Fibroblast of the conjunctiva (primary cell): ENCODE results near the gene POLD4.
"Not testable (repeated sequence)": the region's sequence is repeated elsewhere in the genome, so short reads cannot be mapped to it uniquely, and the experiment has no call there.

Source experiments
- DNase-seq: peaks from one replicate; pipeline ENCODE4 v3.0.0-alpha.2; 2010; ENCODE audit warnings: low read depth

Gene POLD4

DNA sequence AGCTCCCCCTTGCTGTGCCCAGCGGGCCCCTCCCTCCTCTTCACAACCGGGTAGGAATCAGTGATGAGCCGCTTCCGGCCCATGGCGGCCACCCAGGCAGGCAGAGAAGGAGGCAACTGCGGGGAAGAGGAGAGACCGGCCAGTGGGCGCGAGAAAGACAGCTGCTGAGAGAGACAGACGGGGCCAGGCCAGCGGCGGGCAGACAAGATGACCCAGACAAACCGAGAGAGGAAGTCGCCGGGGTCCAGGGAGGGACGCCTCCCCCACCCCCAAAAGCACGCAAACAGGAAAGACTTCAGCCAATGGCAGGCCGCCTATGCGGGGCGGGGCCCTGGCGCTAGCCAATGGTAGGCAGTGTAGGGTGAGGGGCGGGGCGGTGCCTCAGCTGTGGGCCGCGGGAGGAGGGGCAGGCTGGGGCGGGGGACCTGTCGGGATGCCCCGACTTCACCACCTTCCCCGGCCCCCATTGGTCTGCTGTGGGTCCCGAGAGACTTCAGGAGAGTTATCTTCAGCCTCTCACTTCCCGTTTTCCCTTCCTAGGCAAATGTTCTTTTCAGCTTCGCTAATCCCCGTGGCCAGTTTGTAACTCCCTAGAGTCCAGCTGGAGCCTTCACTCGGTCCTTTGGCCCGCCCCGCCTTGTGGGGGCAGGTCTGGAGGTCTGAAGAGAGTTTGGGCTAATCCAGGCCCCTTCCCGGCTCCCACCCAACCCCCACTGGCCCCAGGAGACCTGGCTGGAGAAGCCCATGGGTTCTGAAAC is at the start of gene POLD4:
POLD4 (minus strand) TSS at position 230 of the 758 bp plus-strand sequence; CDS start at position 83, 147 bp downstream.
- DNase-seq: peak; percentile 91

DNA sequence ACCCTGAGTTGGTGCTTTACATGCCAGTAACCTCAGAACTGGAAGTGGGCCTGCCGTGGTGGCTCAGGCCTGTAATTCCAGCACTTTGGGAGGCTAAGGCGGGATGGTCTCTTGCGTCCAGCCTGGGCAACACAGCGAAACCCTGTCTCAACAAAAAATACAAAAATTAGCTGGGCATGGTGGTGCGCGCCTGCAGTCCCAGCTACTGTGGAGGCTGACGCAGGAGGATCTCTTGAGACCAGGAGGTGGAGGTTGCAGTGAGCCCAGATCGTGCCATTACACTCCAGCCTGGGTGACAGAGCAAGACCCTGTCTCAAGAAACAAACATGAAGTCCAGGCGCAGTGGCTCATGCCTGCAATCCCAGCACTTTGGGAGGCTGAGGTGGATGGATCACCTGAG is 49.7 kb upstream of the POLD4 start:
- not testable (repeated sequence) for DNase-seq

DNA sequence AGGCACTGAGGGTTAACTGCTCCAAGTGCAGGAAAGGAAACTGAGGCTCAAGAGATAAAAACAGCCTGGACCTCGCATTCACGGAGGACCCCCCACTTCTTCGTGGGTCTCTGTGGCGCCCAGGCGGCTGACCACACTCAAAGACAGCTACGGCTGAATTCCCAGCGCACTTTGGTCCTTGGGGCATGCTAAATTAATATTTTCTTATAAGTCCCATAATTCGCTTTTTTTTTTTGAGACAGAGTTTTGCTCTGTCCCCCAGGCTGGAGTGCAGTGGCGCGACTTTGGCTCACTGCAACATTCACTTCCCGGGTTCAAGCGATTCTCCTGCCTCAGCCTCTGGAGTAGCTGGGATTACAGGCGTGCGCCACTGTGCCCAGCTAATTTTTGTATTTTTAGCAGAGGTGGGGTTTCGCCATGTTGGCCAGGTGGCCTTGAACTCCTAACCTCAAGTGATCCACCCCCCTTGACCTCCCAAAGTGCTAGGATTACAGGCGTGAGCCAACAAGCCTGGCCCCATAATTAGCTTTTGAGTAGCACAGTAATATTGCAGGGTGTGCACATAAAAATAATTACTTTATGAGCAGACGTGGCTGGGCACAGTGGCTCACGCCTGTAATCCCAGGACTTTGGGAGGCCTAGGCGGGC is 49.0 kb upstream of the POLD4 start:
- not testable (repeated sequence) for DNase-seq

DNA sequence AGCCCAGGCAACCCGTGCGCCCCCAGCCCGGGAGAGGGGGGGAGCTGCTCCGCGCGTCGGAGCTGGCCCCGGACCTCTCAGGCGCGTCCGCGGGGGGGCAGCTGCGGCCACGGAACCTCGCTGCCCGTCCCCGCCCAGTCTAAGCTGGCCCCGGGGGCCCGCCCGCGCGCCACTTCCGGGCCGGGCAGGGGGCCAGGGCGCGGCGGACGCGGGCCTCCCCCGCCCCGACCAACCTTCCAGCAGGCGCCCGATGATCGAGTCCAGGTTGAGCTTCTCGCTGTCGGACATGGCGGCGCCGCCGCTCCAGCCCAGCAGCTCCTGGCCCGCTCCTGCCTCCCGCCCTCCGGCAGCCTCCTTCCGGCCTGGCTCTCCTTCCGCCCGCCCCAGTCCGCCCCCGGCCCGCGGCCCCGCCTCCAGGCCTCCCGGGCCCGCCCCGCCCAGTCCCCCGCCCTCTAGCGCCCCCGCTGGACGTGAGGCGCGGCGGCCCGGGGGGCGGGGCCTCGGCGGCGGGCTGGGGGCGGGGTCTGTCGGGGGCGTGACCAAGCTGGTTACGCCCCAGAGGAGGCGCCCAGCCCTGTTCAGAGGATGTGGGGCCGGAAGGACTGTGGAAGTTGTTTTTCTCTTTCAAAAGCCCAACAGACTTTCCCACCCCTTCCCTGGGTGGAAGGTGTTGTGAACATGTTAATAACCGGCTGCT is 48.3 kb upstream of the POLD4 start, which contains the start of gene PPP1CA:
PPP1CA (minus strand) TSS at position 364 of the 697 bp plus-strand sequence; CDS start at position 288, 76 bp downstream.
- DNase-seq: peak; percentile 72

DNA sequence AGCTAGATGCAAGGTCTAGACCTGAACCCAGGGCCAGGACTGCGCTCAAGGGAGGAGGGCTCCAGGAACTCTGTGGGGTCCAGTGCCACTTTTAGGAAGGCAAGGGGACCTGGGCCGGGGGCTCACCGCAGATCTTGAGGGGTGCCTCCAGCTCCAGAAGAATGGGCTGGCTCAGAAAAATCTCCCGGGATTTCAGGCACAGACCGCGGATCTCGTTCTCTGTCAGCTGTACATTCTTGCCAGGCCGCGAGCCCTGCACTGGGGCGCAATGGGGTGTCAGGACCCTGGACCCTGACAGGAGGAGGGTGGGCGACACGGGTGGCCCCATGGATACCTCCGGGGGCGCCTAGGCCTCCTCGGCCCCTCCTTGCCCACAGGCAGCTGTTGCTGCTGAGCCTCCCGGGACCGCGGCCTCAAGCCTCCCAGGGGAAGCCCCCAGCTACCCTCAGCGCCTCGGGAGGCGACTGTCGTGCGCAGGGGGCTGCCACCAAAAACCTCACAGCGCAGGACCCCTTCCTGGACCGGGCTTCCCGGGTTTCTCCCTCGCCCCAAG is 47.7 kb upstream of the POLD4 start:
- DNase-seq: no peak

DNA sequence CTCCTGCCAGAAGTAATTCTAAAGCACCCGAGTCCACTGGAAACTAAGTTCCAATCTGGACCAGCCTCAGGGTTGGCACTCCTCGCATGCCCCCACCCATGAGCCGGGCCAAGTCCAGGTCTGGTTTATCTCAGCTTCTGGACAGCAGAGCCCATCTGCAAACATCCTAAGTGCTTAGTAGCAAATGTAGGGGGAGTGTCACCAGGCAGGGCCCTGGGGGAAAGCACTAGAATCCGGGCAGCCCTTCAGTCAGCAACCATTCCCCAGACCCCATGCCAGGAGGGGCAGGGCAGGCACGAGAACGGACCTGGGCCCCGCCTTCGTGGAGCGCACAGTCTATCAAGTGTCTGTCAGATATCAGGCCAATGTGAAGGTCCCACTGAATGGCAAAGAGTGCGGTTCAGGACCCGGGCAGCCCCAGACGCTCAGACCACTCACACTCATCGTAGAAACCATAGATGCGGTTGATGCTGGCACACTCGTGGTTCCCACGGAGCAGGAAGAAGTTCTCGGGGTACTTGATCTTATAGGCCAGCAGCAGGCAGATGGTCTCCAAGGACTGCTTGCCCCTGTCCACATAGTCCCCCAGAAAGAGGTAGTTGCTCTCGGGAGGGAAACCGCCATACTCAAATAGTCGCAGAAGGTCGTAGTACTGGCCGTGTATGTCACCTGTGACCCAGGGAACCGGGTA is 47.0 kb upstream of the POLD4 start:
- DNase-seq: no peak

DNA sequence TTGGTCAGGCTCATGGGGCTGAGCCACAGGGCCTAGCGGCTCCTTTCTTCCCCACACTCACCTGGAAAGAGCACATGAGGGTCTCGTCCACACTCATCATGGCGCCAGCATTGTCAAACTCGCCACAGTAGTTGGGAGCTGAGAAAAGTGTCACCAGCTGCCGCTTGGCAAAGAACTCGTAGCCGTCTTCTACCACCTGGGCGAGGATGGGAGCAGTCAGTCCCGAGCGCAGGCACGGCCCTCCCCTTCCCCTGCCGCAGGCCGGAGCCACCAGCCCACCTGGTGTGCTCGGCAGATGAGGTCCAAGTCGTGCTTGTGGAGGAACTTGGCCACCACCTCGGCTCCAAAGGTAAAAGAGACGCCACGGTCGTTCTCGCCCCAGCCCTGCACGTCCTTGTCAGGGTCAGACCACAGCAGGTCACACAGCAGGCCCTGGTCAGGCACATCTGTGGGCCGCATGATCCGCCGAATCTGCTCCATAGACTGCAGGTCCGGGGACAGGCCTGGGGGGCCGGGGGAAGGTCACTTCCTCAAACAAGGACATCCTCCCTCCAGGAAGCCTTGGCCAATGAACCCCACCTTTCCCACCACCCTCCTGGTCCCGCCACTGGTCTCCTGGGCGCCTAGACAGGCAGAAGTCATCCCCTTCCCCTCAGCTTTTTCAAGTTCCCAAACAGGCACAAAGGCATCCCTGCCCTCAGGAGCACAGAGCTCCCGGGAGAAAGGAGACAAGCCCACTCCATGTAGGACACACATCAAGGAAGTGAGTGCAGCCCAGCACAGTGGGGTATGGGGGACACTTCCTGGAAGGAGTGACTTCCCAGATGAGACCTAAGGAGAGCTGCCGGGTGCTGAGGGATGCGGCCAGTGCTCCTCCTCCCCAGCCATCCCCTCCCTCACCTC is 45.6 kb upstream of the POLD4 start:
- no peak for DNase-seq

DNA sequence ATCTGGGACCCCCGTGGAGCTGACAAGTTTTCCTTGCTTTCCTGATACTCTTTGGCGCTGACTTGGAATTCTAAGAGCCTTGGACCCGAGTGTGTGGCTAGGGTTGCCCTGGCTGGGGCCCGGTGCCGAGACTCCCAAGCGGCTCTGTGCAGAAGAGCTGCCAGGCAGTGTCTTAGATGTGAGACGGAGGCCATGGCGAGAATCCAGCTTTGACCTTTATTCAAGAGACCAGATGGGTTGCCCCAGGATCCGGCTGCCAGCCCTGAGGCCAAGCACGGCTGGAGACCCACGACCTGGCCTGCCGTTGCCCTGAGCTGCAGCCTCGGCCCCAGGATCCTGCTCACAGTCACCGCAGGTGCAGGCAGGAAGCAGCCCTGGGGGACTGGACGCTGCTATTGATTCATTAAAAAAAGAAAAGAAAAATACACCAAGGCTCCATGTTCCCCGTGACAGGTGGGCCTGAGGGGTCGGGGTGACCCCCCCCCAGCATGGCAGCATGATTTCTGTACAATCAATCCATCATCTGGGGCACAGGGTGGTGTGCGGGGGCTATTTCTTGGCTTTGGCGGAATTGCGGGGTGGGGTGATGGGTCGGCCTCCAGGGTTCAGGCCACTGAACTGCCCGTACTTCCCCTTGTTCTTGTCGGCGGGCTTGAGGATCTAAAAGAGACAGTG is 44.8 kb upstream of the POLD4 start:
- no peak for DNase-seq

DNA sequence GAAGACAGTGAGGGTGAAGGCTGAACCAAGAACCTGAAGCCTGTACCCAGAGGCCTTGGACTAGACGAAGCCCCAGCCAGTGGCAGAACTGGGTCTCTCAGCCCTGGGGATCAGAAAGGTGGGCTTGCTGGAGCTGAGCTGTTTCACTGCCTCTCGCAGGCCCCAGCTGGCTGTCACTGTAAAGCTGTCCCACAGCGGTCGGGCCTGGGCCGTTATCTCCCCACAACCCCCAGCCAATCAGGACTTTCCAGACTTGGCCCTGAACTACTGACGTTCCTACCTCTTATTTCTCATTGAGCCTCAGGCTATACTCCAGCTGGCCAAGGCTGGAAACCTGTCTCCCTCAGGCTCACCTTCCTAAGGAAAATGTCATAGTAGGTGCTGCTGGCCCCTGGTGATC is 44.2 kb upstream of the POLD4 start:
- no peak for DNase-seq

DNA sequence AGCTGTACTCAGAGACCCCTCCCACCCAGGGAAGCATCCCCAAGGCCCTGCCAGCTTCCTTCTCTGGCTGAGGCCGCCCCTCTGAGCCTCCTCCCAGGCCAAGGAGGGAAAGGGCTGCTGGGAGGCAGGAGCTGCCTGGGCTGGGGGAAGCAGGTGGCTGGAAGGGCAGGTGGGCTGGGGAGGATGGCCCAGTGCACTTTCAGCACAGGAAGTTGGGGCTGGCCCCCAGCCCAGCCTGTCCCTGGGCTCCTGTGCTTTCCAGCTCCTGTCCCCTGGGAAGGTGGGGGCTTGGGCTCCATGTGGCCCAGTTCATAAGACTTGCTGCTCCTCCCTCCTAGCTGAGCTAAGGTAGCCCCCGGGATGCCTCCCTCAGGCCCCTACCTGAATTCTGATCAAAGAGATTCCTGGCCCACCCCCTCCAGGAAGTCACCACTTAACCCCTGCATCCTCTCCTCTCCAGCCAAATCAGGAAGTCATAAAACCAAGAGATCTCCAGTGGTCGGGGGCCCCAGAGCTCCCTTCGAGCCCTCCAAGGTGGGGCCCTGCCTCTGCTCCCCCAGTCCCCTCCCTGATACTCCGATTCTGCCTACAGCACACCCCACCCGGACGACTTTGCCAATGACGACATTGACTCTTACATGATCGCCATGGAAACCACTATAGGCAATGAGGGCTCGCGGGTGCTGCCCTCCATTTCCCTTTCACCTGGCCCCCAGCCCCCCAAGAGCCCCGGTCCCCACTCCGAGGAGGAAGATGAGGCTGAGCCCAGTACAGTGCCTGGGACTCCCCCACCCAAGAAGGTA is 43.4 kb upstream of the POLD4 start:
- no peak for DNase-seq

DNA sequence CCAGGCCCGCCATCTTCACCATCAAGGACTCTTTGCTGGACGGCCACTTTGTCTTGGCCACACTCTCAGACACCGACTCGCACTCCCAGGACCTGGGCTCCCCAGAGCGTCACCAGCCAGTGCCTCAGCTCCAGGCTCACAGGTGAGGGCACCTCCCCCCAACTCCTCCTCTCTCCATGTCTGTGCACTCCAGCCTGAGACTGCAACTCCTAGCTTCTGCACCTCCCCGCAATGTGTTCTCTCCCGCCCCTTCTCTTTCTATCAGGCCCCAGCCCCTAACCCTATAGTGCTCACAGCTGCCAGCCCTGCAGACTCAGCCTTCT is 42.9 kb upstream of the POLD4 start:
- no peak for DNase-seq

DNA sequence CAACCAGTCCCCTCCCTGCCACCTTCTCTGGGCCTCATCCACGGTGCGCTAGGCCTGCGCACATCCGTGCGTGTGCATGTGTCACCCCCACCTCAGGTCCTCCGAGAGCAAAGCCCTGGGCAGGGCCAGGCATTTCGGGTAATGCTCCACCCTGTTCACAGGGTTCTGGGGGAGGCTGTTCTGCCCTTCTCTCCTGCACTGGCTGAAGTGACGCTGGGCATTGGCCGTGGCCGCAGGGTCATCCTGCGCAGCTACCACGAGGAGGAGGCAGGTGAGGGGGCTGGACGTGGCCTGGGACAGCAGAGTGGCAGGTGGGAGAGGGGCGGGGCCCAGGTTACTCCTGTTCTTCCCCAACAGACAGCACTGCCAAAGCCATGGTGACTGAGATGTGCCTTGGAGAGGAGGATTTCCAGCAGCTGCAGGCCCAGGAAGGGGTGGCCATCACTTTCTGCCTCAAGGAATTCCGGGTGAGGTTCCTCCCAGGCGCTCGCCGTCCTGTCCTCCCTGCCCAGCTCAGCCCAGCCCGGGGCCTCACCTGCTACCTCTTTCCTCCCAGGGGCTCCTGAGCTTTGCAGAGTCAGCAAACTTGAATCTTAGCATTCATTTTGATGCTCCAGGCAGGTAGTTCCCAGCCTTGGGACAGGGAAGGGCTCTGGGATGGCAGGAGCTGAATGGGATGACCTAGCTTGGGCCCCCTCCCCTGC is 42.4 kb upstream of the POLD4 start:
- no peak for DNase-seq

DNA sequence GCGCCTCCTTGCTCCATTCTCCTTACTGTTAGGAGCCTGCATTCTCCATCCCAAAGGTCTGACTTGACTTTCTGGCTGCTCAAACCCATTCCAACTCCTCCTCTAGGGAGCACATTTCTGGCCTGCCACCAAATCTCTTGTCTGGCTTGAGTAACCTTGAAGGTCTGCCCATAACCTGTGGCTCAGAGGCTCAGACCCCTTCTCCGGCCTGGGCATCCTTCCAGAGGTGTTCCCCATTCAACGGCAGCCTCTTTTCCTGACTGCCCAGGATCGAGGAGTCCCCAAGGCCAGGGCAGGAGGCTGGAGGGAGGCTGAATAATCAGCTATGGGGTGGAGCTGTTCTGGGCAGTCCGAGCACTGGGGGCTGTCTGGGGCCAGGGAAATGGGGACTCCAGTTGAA is 40.6 kb upstream of the POLD4 start:
- no peak for DNase-seq

DNA sequence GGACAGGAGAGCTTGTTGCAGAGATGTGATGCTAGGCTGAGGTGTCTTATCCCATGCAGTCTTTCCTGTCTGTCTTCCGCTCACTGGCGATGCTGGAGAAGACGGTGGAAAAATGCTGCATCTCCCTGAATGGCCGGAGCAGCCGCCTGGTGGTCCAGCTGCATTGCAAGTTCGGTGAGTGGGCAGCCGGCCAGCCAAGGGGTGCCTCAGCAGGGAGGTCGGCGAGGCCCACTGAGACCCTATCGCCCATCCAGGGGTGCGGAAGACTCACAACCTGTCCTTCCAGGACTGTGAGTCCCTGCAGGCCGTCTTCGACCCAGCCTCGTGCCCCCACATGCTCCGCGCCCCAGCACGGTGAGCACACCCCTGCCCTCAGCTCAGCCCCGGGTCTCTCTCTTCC is 40.1 kb upstream of the POLD4 start:
- DNase-seq: no peak

DNA sequence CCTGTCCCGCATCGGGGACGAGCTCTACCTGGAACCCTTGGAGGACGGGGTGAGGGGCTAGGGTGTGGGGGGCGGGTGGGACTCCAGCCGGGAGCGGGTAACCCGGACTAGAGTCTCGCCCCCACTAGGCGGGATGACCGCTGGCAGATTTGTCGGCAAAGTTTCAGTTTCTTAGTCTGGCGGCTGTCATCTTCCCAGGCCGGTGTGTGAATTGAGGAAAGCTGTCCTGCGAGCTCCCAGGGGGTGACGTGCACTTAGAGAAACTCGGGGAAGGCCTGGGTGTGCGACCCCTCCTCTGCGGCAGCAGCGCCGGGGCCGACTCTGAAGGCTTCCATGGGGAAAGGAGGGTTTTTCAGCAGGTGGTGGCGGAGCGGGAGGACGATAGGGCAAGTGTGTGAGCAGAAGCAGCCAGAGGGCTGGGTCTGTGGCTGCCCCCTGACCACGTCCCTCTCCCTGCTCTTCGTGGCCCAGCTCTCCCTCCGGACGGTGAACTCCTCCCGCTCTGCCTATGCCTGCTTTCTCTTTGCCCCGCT is 38.9 kb upstream of the POLD4 start:
- DNase-seq: no peak

DNA sequence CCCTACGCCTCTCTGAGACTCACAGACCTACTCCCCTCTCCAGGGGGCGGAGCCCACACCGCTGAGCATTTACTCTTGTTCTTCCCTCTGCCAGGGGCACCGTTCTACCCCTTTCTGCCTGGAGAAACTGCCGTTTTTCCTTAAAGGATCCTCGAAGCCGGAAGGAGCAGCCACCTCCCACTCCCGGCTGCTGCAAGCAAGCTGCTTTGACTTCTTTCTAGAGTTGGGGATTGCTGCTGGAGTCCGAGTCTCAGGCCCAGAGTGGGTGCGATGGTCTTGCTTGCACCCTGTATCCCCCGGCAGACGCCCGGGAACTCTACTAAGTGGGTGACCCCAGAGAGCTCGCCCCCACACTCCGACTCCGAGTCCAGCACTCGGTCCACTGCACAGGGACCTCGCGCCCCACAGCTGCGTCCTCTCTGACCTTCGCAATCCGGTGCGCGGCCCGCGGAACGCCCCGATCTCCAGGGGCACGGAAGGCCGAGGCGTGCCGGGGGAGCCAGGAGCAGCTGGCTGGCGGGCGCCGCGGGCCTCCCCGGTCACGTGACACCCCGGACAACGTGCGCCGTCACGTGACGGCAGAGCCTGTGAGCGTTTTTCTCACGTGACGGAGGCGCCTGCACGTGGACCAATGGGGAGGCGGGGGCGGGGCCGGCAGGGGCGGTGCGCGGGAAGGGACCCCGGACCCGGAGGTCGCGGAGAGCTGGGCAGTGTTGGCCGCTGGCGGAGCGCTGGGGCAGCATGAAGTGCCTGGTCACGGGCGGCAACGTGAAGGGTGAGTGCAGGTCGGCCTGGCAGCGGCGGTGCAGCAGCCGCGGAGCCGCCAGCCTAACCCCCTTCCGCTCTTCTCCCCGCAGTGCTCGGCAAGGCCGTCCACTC is 38.2 kb upstream of the POLD4 start, which contains the start of gene RAD9A:
RAD9A (plus strand) TSS at position 683 of the 879 bp plus-strand sequence; CDS start at position 742, 59 bp downstream.
- peak; percentile 81 for DNase-seq

DNA sequence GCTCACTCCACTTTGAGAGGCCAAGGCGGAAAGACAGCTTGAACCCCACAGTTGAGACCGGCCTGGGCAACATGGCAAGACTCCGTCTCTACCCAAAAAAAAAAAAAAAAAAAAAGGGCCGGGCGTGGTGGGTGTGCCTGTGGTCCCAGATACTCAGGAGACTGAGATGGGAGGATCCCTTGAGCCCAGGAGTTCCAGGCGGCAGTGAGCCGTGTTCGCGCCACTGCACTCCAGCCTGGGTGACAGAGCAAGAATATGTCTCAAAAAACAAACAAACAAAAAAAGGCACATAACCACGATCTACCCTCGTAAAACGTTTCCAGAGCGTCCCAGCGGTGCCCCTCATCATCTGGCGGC is 37.6 kb upstream of the POLD4 start:
- no peak for DNase-seq

DNA sequence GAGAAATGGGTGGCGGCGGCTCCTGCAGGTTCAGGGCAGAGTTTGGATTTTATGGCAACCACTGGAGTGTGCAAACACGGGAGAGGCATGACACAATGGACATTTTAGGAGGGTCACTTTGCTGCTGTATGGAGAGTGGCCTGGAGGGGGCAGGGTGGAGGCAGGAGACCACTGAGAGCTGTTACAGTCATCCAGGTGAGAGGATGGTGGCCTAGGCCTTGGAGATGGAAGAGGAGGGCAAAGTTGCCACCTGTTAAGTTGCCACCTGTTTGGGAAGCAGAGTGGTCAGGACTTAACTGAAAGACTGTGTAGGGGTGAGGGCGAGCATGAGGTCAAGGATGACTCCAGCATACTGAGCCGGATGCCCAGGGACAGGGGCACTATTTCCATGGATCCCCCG is 36.1 kb upstream of the POLD4 start:
- DNase-seq: no peak
